HFF-Myc (cell line): ENCODE data around the gene EXOC4.
A peak's percentile ranks its signal among the peaks of the same experiment; 100 is the strongest.

ENCODE experiments used
- DNase-seq: peaks from one replicate; pipeline ENCODE4 v3.0.0-alpha.2; 2011; ENCODE audit warnings: low read depth; ENCODE audit errors: extremely low read depth
- H3K4me3 ChIP-seq: replicated peaks from 2 replicates; pipeline ENCODE4 v1.5.1; 2011; ENCODE audit warnings: low read depth, mild to moderate bottlenecking, control low read depth, low read length
- CTCF ChIP-seq: IDR thresholded peaks from 2 replicates; pipeline ENCODE4 v1.5.1; 2012; ENCODE audit warnings: mild to moderate bottlenecking, low read depth, low read length, control low read depth; ENCODE audit errors: missing control alignments

Gene EXOC4

GRCh38 chr7:133423618-133424017 lies 170.7 kb downstream of the EXOC4 start:
- no peak for DNase-seq
- H3K4me3 ChIP-seq: no peak overlapping the region
- no peak for TF ChIP-seq CTCF

GRCh38 chr7:133428326-133428725 lies 175.4 kb downstream of the EXOC4 start:
- no peak for TF ChIP-seq CTCF
- no peak for DNase-seq
- no peak overlapping the region for H3K4me3 ChIP-seq

- no peak overlapping the region for H3K4me3 ChIP-seq
- no peak for DNase-seq
- no peak for TF ChIP-seq CTCF
Measured at GRCh38 chr7:133428876-133429275, 176.0 kb downstream of the EXOC4 start.

- DNase-seq: no peak
- no peak for TF ChIP-seq CTCF
- no peak overlapping the region for H3K4me3 ChIP-seq
Measured at GRCh38 chr7:133429371-133429770, 176.5 kb downstream of the EXOC4 start.

GRCh38 chr7:133431134-133431724 lies 178.4 kb downstream of the EXOC4 start:
- no peak for DNase-seq
- H3K4me3 ChIP-seq: no peak overlapping the region
- no peak for TF ChIP-seq CTCF

GRCh38 chr7:133433165-133433812 lies 180.4 kb downstream of the EXOC4 start:
- no peak overlapping the region for H3K4me3 ChIP-seq
- no peak for TF ChIP-seq CTCF
- DNase-seq: no peak

- TF ChIP-seq CTCF: peak; percentile 36
- no peak for DNase-seq
- no peak overlapping the region for H3K4me3 ChIP-seq
Measured at GRCh38 chr7:133434246-133434865, 181.5 kb downstream of the EXOC4 start.
